GM12878 (cell line): ENCODE data around the gene KCNMB2.

Source experiments
- CHD1 ChIP-seq: IDR thresholded peaks from 2 replicates; pipeline ENCODE4 v1.6.1; 2012; ENCODE audit warnings: low read depth, low read length, improper control_type of control experiment
- EZH2 ChIP-seq: IDR thresholded peaks from 2 replicates; pipeline ENCODE4 v1.6.1; 2012; ENCODE audit warnings: low read depth, mild to moderate bottlenecking, control low read depth, inconsistent platforms, low read length, borderline replicate concordance; ENCODE audit not compliant: control insufficient read depth
- IKZF1 ChIP-seq: fragments of 450-650 bp; conservative IDR thresholded peaks from 2 replicates; pipeline ENCODE4 v1.6.1; 2017; ENCODE audit warnings: antibody characterized with exemption, mild to moderate bottlenecking

- no peak for TF ChIP-seq CHD1
- TF ChIP-seq EZH2: no peak
- TF ChIP-seq IKZF1: no peak
Measured at GRCh38 chr3:178510496-178510895, 25.7 kb upstream of the KCNMB2 start.
